Spleen (tissue), 11 donors: ENCODE data around the gene OPCML. TPM values are rescaled to one million over a fixed set of nuclear protein-coding genes. Genes with fewer than 3 reads are reported as not detected.

Source experiments
- DNase-seq: peaks from one replicate; pipeline ENCODE4 v3.0.0-alpha.2; 2020
- H3K27ac ChIP-seq, 8 donors: fragments of 200-600 bp; sonication (generic) in 7 of 8; 1 replicate in 4 of 8; 2 replicates in 4 of 8; pipeline versions ENCODE4 v1.5.0 to v1.8.0; 2016 to 2021; ENCODE audit warnings: inconsistent platforms in 4 of 8, mild to moderate bottlenecking in 4 of 8, moderate library complexity in 1 of 8
- H3K27me3 ChIP-seq, 7 donors: fragments of 200-600 bp; sonication (generic) in 6 of 7; replicated peaks in 1 of 7; 1 replicate in 4 of 7; 2 replicates in 3 of 7; pipeline versions ENCODE4 v1.5.0 to v1.8.0; 2016 to 2021; ENCODE audit warnings: inconsistent platforms in 3 of 7, mild to moderate bottlenecking in 1 of 7
- H3K36me3 ChIP-seq, 6 donors: fragments of 200-600 bp; sonication (generic) in 5 of 6; 1 replicate in 4 of 6; 2 replicates in 2 of 6; pipeline versions ENCODE4 v1.5.0 to v1.8.0; 2016 to 2021; ENCODE audit warnings: inconsistent platforms in 2 of 6
- H3K4me1 ChIP-seq, 6 donors: fragments of 200-600 bp; sonication (generic) in 5 of 6; 1 replicate in 3 of 6; 2 replicates in 3 of 6; pipeline versions ENCODE4 v1.5.0 to v1.8.0; 2016 to 2021; ENCODE audit warnings: inconsistent platforms in 3 of 6
- H3K4me3 ChIP-seq, 8 donors: fragments of 200-600 bp; sonication (generic) in 7 of 8; 1 replicate in 4 of 8; 2 replicates in 4 of 8; pipeline versions ENCODE4 v1.5.0 to v1.8.0; 2016 to 2021; ENCODE audit warnings: inconsistent platforms in 4 of 8, mild to moderate bottlenecking in 4 of 8, moderate library complexity in 2 of 8
- H3K9me3 ChIP-seq, 8 donors: fragments of 200-600 bp; sonication (generic) in 7 of 8; 1 replicate in 4 of 8; 2 replicates in 4 of 8; pipeline versions ENCODE4 v1.5.0 to v1.8.0; 2016 to 2021; ENCODE audit warnings: inconsistent platforms in 4 of 8
- POLR2A ChIP-seq, 3 donors: fragments of 450-650 bp; IDR thresholded peaks; one replicate each; pipeline ENCODE4 v1.5.1; 2017; ENCODE audit warnings: antibody characterized with exemption in 3 of 3, mild to moderate bottlenecking in 1 of 3
- POLR2AphosphoS5 ChIP-seq, 3 donors: sonication (generic); formaldehyde crosslinking; IDR thresholded peaks; one replicate each; pipeline ENCODE4 v1.5.1; 2017; ENCODE audit warnings: antibody characterized with exemption in 3 of 3
- WGBS, 5 donors: extraction: QIAGEN DNeasy Blood & Tissue Kit in 3 of 5; methylation state at CpG; one replicate each; pipeline versions ENCODE4 v1.1.5 to v1.1.7; 2013 to 2018; 5-methylcytosine and 5-hydroxymethylcytosine counted together
- intact Hi-C: fragments of 100-400 bp; cut with DNase I; formaldehyde crosslinking; loops from one replicate; pipeline ENCODE4 v1.15.0; 2023; ENCODE audit warnings: low total_unique reads
- polyA plus RNA-seq, 3 donors: library from polyadenylated mRNA; stranded (reverse); fragments of 200-250 nt; gene quantifications; one replicate each; pipeline ENCODE4 v1.2.1, GENCODE V29; 2013
- total RNA-seq, 7 donors: library from RNA; depleted of rRNA in 3 of 7; stranded (reverse); fragments of >200 nt in 3 of 7; fragmentation: NEBNext Ultra II Directional in 4 of 7; extraction: Animal tissue kit (Norgen Biotek cat#: 25700) in 4 of 7; gene quantifications; one replicate each; pipeline versions ENCODE4 v1.1.0 to v1.2.1, GENCODE V29; 2016 to 2021
- TF ChIP-seq, protein P1 (sequence below), 11 experiments: fragments of 200-600 bp in 7 of 11; fragments of 450-650 bp in 4 of 11; sonication (generic) in 4 of 11; IDR thresholded peaks in 8 of 11; conservative IDR thresholded peaks in 3 of 11; 1 replicate in 7 of 11; 2 replicates in 4 of 11; pipeline versions ENCODE4 v1.4.0 to v1.8.0; 2016 to 2021; ENCODE audit warnings: antibody characterized with exemption in 11 of 11, inconsistent platforms in 4 of 11, mild to moderate bottlenecking in 1 of 11
- donor health status: healthy with polysubstance abuse.
- donor health status: DM: no; HTN: no; CAD: no; lungs with moderate emphysema.
- donor health status: DM: no; HTN: no; CAD: no.
- donor health status: Bipolar disorder and iron deficiency.
- donor health status: healthy.
- donor health status: DM: no; HTN: no; CAD: no.
- donor health status: DM: yes; HTN: yes; CAD: no.

Gene OPCML
- total and polyA plus RNA-seq, 10 donors: 0.09 to 10.7 (median 3.1) TPM

DNA sequence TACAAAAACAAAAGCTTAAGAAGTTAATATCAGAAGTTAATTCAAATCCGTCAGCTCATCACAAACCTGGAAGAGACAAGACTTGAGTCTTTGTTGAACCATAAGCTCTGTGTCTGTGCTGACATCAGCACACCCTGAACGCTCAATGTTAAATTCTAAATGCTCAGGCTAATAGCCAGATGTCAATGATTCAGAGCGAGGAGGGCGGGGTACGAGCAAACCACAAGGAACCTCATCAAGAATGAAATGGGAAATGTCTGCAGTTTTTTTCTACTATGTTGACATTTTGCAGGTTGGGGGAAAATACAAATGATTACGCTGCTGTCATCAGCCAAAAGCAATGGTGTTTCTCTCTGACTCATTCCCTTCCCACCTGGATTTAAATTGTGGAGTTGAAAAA, 1104.7 kb downstream of the OPCML start:
- H3K4me3 ChIP-seq: no peak overlapping the region
- 79 to 86% (median 80%) methylated on average over 6 of the region's 6 CpGs for WGBS, 5 donors

DNA sequence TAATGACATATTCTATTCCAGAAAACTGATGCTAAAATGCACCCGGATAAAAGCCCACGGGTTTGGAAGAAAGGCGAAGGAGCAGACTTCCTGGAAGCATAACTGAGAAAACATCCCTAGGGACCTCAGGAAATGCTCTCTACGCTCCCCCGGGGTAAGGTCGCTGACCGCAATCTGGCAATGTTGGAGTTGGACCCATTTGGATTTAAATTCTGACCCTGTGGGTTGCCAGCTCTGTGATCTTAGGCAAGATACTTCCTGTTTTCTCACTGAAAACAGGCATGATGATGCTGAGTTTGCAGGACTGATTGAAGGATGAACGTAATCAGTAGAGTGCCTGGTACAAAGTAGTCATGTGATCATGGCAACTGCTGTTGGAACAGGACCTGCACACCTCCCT, 1107.9 kb downstream of the OPCML start:
- intact Hi-C loops: no loop called here
- 36 to 45% (median 42%) methylated on average over 8 of the region's 8 CpGs for WGBS, 5 donors
- no peaks in the 10 kb centered on the region for H3K36me3 ChIP-seq
- peak overlapping the region in 6 of 8 donors; percentile 1 to 79 (median 55) for H3K27ac ChIP-seq
- peaks cover 0 to 14% (median 0%) of the 10 kb centered on the region in 6 donors for H3K4me1 ChIP-seq
- TF ChIP-seq, protein P1, sequence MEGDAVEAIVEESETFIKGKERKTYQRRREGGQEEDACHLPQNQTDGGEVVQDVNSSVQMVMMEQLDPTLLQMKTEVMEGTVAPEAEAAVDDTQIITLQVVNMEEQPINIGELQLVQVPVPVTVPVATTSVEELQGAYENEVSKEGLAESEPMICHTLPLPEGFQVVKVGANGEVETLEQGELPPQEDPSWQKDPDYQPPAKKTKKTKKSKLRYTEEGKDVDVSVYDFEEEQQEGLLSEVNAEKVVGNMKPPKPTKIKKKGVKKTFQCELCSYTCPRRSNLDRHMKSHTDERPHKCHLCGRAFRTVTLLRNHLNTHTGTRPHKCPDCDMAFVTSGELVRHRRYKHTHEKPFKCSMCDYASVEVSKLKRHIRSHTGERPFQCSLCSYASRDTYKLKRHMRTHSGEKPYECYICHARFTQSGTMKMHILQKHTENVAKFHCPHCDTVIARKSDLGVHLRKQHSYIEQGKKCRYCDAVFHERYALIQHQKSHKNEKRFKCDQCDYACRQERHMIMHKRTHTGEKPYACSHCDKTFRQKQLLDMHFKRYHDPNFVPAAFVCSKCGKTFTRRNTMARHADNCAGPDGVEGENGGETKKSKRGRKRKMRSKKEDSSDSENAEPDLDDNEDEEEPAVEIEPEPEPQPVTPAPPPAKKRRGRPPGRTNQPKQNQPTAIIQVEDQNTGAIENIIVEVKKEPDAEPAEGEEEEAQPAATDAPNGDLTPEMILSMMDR (IDR thresholded peaks at IDR 0.05 in 8 of 11, conservative IDR thresholded peaks at IDR 0.05 in 3 of 11): no peak
- TF ChIP-seq POLR2AphosphoS5 (IDR thresholded peaks at IDR 0.05): peak in 1 of 3 donors; percentile 75
- DNase-seq: no peak
- H3K9me3 ChIP-seq: no peaks in the 10 kb centered on the region
- H3K27me3 ChIP-seq: no peaks in the 10 kb centered on the region
- no peak overlapping the region for H3K4me3 ChIP-seq

More for the DNA sequence above, 1104.7 kb downstream of the OPCML start:
- Histone ChIP-seq H3K9me3 (no peaks in the 10 kb centered on the region), H3K4me1 (peaks cover 0 to 14% (median 0%) of the 10 kb centered on the region in 6 donors), H3K27ac (no peak overlapping the region), H3K27me3 (no peaks in the 10 kb centered on the region), H3K36me3 (no peaks in the 10 kb centered on the region)
- TF ChIP-seq POLR2AphosphoS5 (IDR thresholded peaks at IDR 0.05) (no peak), POLR2A (IDR thresholded peaks at IDR 0.05) (no peak)
- TF ChIP-seq, protein P1 (IDR thresholded peaks at IDR 0.05 in 8 of 11, conservative IDR thresholded peaks at IDR 0.05 in 3 of 11): no peak
- intact Hi-C loops: no loop called here
- no peak for DNase-seq

DNA sequence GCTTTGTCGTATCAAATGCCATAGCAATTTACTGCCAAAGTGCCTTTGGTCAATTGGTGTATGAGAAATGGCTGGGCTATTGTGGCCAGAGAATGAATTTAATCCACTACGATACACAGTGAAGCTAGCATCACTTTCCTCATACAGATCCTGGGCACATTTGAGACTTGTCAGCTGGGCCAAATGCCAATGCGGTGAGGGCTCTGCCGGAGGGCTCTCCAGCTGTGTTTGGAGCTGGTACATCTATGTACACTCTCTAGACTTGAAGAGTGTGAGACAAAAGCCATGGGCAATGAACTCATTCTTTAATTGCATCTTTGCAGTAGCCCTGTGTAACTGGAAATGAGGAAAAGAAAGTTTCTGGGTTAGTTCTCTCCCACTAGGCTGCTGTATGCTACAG, 1109.0 kb downstream of the OPCML start:
- TF ChIP-seq POLR2A (IDR thresholded peaks at IDR 0.05) (no peak), POLR2AphosphoS5 (IDR thresholded peaks at IDR 0.05) (no peak)
- TF ChIP-seq, protein P1 (IDR thresholded peaks at IDR 0.05 in 8 of 11, conservative IDR thresholded peaks at IDR 0.05 in 3 of 11): no peak
- no peak for DNase-seq
- H3K9me3 ChIP-seq: no peaks in the 10 kb centered on the region
- H3K4me1 ChIP-seq: peaks cover 0 to 14% (median 0%) of the 10 kb centered on the region in 6 donors
- no peaks in the 10 kb centered on the region for H3K36me3 ChIP-seq
- WGBS, 5 donors: 83 to 97% (median 93%) methylated on average over 4 of the region's 4 CpGs
- intact Hi-C loops: no loop called here
- no peaks in the 10 kb centered on the region for H3K27me3 ChIP-seq
- no peak overlapping the region for H3K4me3 ChIP-seq
- H3K27ac ChIP-seq: peak overlapping the region in 1 of 8 donors; percentile 74

DNA sequence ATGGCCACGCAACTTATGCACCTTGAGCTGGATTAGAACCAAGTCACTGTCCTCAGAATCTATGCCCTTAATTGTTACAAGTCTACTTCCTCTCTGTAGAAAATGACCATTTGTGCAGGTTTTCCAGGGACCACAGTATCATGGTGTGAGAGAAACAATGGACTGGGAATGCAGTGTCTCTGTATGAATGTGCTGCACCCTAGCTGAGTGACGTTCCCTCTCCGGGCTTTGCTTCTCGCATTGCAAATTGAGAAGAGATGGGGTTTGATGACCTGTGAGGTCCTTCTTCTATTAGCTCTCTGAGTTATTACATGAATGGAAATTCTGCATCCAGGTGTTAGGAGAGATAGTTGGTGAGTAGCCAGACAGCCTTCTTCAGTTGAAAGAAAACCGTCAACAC, 1109.6 kb downstream of the OPCML start:
- H3K27me3 ChIP-seq: no peaks in the 10 kb centered on the region
- peaks cover 0 to 14% (median 0%) of the 10 kb centered on the region in 6 donors for H3K4me1 ChIP-seq
- H3K4me3 ChIP-seq: no peak overlapping the region
- 87 to 94% (median 91%) methylated on average over 5 of the region's 5 CpGs for WGBS, 5 donors
- no peaks in the 10 kb centered on the region for H3K36me3 ChIP-seq
- DNase-seq: no peak
- H3K27ac ChIP-seq: no peak overlapping the region
- no peaks in the 10 kb centered on the region for H3K9me3 ChIP-seq
- intact Hi-C loops: no loop called here
- no peak for TF ChIP-seq POLR2A (IDR thresholded peaks at IDR 0.05)
- no peak for TF ChIP-seq POLR2AphosphoS5 (IDR thresholded peaks at IDR 0.05)

DNA sequence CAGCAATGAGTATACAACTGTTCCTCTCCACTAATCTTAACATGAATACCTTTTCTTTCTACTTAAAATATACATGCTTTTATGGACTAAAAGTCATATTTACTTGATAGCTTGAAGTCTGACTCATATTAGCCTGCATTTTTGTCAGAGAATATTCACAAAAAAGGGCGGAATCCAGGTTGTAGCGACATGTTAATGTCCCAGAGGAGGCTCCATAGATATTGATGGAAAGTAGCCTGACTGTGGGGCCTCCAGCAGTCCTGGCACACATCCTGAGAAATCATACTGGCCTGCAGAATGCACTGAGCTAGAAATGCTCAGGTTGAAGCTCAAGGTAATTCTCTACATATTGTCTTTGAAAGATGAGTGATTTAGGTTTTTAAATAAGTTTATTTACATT, 1110.7 kb downstream of the OPCML start:
- intact Hi-C loops: no loop called here
- Histone ChIP-seq H3K9me3 (no peaks in the 10 kb centered on the region), H3K36me3 (no peaks in the 10 kb centered on the region), H3K27me3 (no peaks in the 10 kb centered on the region), H3K4me1 (peaks cover 0 to 14% (median 0%) of the 10 kb centered on the region in 6 donors), H3K27ac (no peak overlapping the region), H3K4me3 (no peak overlapping the region)
- WGBS, 5 donors: 60 to 95% (median 94%) methylated on average over 2 of the region's 2 CpGs
- TF ChIP-seq POLR2A (IDR thresholded peaks at IDR 0.05) (no peak), POLR2AphosphoS5 (IDR thresholded peaks at IDR 0.05) (no peak)
- TF ChIP-seq, protein P1 (IDR thresholded peaks at IDR 0.05 in 8 of 11, conservative IDR thresholded peaks at IDR 0.05 in 3 of 11): no peak
- no peak for DNase-seq
